Endothelial cell of umbilical vein (primary cell): ENCODE results near the gene IPO13. TPM values are rescaled to one million over a fixed set of nuclear protein-coding genes. Genes with fewer than 3 reads are reported as not detected.

Experiments
- BruUV-seq: library from RNA; stranded (reverse); fragments of 400-500 nt; replicated peaks from 2 replicates; lab custom pipeline; 2021; lab: Mats Ljungman, UMichigan
- CTCF ChIA-PET: fragments of 300-600, 350-600 bp; sonication (Branson Sonifier 250); formaldehyde crosslinking; loops from one replicate; lab custom pipeline; 2021; ENCODE audit warnings: antibody characterized with exemption, inconsistent platforms; lab: Charles Lee
- POLR2A ChIA-PET: fragments of 300-600, 350-600 bp; sonication (Branson Sonifier 250); formaldehyde crosslinking; loops from one replicate; lab custom pipeline; 2021; ENCODE audit warnings: antibody characterized with exemption, inconsistent platforms; lab: Charles Lee
- DNase-seq: peaks from one replicate; pipeline ENCODE4 v3.0.0-alpha.2; 2011; ENCODE audit warnings: low read depth, low spot score
- FAIRE-seq: peaks from 2 replicates; lab custom pipeline; 2011; peaks lifted over from hg19 to GRCh38; lab: Jason Lieb, UNC
- H2AFZ ChIP-seq: 2 replicates; pipeline ENCODE4 v1.6.0; 2012; ENCODE audit warnings: low read depth, low read length, control low read depth, inconsistent platforms
- H3K27ac ChIP-seq: 2 replicates; pipeline ENCODE4 v1.5.1; 2011; ENCODE audit warnings: low read depth, mild to moderate bottlenecking, control low read depth, low read length, moderate library complexity; ENCODE audit not compliant: insufficient read depth
- H3K27me3 ChIP-seq, 2 experiments: 2 replicates each; pipeline versions ENCODE4 v1.6.0 to v1.6.1; 2011; ENCODE audit warnings: low read length in 2 of 2, mixed read lengths in 1 of 2; ENCODE audit not compliant: control insufficient read depth in 2 of 2, insufficient read depth in 2 of 2
- H3K36me3 ChIP-seq, 2 experiments: 2 replicates in 1 of 2; 3 replicates in 1 of 2; pipeline ENCODE4 v1.5.1; 2011; ENCODE audit warnings: low read length in 2 of 2, mild to moderate bottlenecking in 1 of 2, moderate library complexity in 1 of 2; ENCODE audit not compliant: control insufficient read depth in 2 of 2, insufficient read depth in 2 of 2; ENCODE audit errors: extremely low read depth in 1 of 2
- H3K4me1 ChIP-seq: 3 replicates; pipeline ENCODE4 v1.5.1; 2011; ENCODE audit warnings: mild to moderate bottlenecking, low read length; ENCODE audit not compliant: control insufficient read depth, insufficient read depth; ENCODE audit errors: extremely low read depth
- H3K4me2 ChIP-seq: 2 replicates; pipeline ENCODE4 v1.6.1; 2011; ENCODE audit warnings: low read length, control low read depth, mixed read lengths; ENCODE audit not compliant: insufficient read depth
- H3K4me3 ChIP-seq, 3 experiments: fragments of 200-600 bp in 1 of 3; sonication (generic), shearing (Covaris generic) in 1 of 3; replicated peaks in 1 of 3; 2 replicates each; pipeline ENCODE4 v1.5.1; 2011 to 2016; ENCODE audit warnings: control low read depth in 3 of 3, low read length in 3 of 3, mild to moderate bottlenecking in 2 of 3, inconsistent platforms in 1 of 3, low read depth in 1 of 3, moderate library complexity in 1 of 3; ENCODE audit not compliant: insufficient read depth in 1 of 3
- H3K79me2 ChIP-seq: 2 replicates; pipeline ENCODE4 v1.6.0; 2012; ENCODE audit warnings: low read length, inconsistent platforms; ENCODE audit not compliant: control insufficient read depth, insufficient read depth
- H3K9ac ChIP-seq: replicated peaks from 2 replicates; pipeline ENCODE3; 2011; ENCODE audit warnings: low read length, control low read depth; ENCODE audit not compliant: insufficient read depth; ENCODE audit errors: extremely low read depth
- H3K9me1 ChIP-seq: replicated peaks from 3 replicates; pipeline ENCODE4 v1.6.0; 2011; ENCODE audit warnings: mild to moderate bottlenecking, low read length; ENCODE audit not compliant: control insufficient read depth, insufficient read depth; ENCODE audit errors: extremely low read depth
- H3K9me3 ChIP-seq: replicated peaks from 2 replicates; pipeline ENCODE4 v1.5.1; 2012; ENCODE audit warnings: low read length, inconsistent platforms; ENCODE audit not compliant: control insufficient read depth, insufficient read depth
- H4K20me1 ChIP-seq: replicated peaks from 2 replicates; pipeline ENCODE3; 2011; ENCODE audit warnings: mild to moderate bottlenecking, low read length; ENCODE audit not compliant: control insufficient read depth, insufficient read depth; ENCODE audit errors: extremely low read depth
- EZH2 ChIP-seq: IDR thresholded peaks from 2 replicates; pipeline ENCODE4 v1.6.1; 2012; ENCODE audit warnings: borderline replicate concordance, low read depth, mild to moderate bottlenecking, moderate library complexity, low read length, inconsistent platforms; ENCODE audit not compliant: severe bottlenecking
- FOS ChIP-seq: IDR thresholded peaks from 2 replicates; pipeline ENCODE4 v1.6.1; 2011; ENCODE audit warnings: mild to moderate bottlenecking, low read length, moderate library complexity, borderline replicate concordance; ENCODE audit not compliant: insufficient read depth
- GATA2 ChIP-seq: IDR thresholded peaks from 2 replicates; pipeline ENCODE4 v1.7.0; 2011; ENCODE audit warnings: low read depth, mild to moderate bottlenecking, moderate library complexity, mixed read lengths, low read length; ENCODE audit not compliant: insufficient read length, insufficient read depth
- JUN ChIP-seq: IDR thresholded peaks from 2 replicates; pipeline ENCODE4 v1.6.1; 2011; ENCODE audit warnings: borderline replicate concordance, low read depth; ENCODE audit not compliant: insufficient read length, insufficient read depth
- MYC ChIP-seq: IDR thresholded peaks from one replicate; pipeline ENCODE4 v1.6.1; 2011; ENCODE audit warnings: mild to moderate bottlenecking, low read depth, low read length
- POLR2A ChIP-seq: IDR thresholded peaks from 2 replicates; pipeline ENCODE4 v1.6.1; 2012; ENCODE audit warnings: low read depth, mild to moderate bottlenecking, control low read depth, low read length
- POLR2AphosphoS5 ChIP-seq: IDR thresholded peaks from 2 replicates; pipeline ENCODE4 v1.6.1; 2012; ENCODE audit warnings: low read depth, mild to moderate bottlenecking, control low read depth, low read length, moderate library complexity; ENCODE audit not compliant: insufficient read depth
- dilution Hi-C: fragments of 300-500 bp; cut with MboI; formaldehyde crosslinking; loops from one replicate; pipeline ENCODE4 v1.15.0; 2019; ENCODE audit warnings: low sequenced_read_pairs; ENCODE audit not compliant: extremely low pct_ligation_motif_present
- intact Hi-C: fragments of 100-400 bp; cut with micrococcal nuclease; formaldehyde crosslinking; loops from one replicate; pipeline ENCODE4 v1.10.0; 2022
- polyA plus RNA-seq, 4 experiments: library from polyadenylated mRNA; depleted of rRNA in 3 of 4; stranded (reverse) in 3 of 4; unstranded in 1 of 4; fragments of >200 nt; gene quantifications; 2 replicates each; pipeline versions ENCODE4 v1.2.1 to v1.2.3, GENCODE V29; 2011 to 2012; ENCODE audit warnings: missing spikeins in 1 of 4
- total RNA-seq: library from RNA; stranded (reverse); gene quantifications from 2 replicates; pipeline ENCODE4 v1.2.3, GENCODE V29; 2021
- TF ChIP-seq, protein P1 (sequence below), 2 donors: IDR thresholded peaks; 1 replicate in 1 of 2; 2 replicates in 1 of 2; pipeline ENCODE4 v1.5.1; 2011; ENCODE audit warnings: low read length in 2 of 2, mild to moderate bottlenecking in 2 of 2, moderate library complexity in 2 of 2, control low read depth in 1 of 2, inconsistent platforms in 1 of 2, low read depth in 1 of 2; ENCODE audit not compliant: insufficient read depth in 1 of 2; ENCODE audit errors: extremely low read depth in 1 of 2
- TF ChIP-seq, protein P2 (sequence below): IDR thresholded peaks from 2 replicates; pipeline ENCODE4 v1.6.1; 2011; ENCODE audit not compliant: insufficient read depth, insufficient read length

Gene IPO13
- total and polyA plus RNA-seq, 2 donors (not counting 3 experiments of a cell fraction or from before 2014, with no cell fraction given) = 28.9 to 29.3 TPM

DNA sequence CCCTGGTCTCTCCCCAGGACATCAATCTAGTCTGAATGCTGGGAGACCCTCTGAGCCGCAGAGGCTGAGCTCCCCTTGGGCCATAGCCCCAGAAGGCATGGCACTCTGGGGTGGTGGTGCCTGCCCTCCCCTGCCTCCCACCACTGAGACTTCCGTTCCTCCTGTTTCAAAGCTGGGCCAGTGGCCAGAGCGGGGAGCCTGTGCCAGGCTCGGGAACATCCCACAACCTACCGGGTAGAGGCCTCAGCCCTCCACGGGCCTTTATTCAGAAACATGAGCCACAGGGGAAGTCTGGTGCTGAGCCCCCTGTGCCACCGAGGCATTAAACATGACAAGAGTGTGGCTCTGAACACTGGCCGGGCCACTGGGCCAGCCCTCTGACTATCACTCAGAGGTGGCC lies 52.7 kb downstream of the IPO13 start:
- H3K27ac ChIP-seq = no peak overlapping the region
- H3K4me1 ChIP-seq = no peaks in the 10 kb centered on the region
- intact Hi-C loops = no loop called here
- H3K36me3 ChIP-seq = no peaks in the 10 kb centered on the region
- BruUV-seq = no TSS peak
- ChIA-PET CTCF (interaction anchor here (0.9 to 4.5 kb wide), 5 partner anchors 12 to 236 kb away, joined by 3 to 21 read pairs (median 4); no protein-coding TSS in a partner anchor), POLR2A (no interaction called here)
- dilution Hi-C loops = no loop called here
- no peak overlapping the region for H3K4me2 ChIP-seq
- no peak for FAIRE-seq
- H3K9me3 ChIP-seq = no peaks in the 10 kb centered on the region
- H3K4me3 ChIP-seq = no peak overlapping the region
- no peak overlapping the region for H2AFZ ChIP-seq
- no peaks in the 10 kb centered on the region for H3K9me1 ChIP-seq
- H3K9ac ChIP-seq = no peak overlapping the region
- no peak for DNase-seq
- H3K27me3 ChIP-seq = no peaks in the 10 kb centered on the region
- no peaks in the 10 kb centered on the region for H3K79me2 ChIP-seq
- TF ChIP-seq, protein P1, sequence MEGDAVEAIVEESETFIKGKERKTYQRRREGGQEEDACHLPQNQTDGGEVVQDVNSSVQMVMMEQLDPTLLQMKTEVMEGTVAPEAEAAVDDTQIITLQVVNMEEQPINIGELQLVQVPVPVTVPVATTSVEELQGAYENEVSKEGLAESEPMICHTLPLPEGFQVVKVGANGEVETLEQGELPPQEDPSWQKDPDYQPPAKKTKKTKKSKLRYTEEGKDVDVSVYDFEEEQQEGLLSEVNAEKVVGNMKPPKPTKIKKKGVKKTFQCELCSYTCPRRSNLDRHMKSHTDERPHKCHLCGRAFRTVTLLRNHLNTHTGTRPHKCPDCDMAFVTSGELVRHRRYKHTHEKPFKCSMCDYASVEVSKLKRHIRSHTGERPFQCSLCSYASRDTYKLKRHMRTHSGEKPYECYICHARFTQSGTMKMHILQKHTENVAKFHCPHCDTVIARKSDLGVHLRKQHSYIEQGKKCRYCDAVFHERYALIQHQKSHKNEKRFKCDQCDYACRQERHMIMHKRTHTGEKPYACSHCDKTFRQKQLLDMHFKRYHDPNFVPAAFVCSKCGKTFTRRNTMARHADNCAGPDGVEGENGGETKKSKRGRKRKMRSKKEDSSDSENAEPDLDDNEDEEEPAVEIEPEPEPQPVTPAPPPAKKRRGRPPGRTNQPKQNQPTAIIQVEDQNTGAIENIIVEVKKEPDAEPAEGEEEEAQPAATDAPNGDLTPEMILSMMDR (IDR thresholded peaks at IDR 0.05; ENCODE audit: extremely low read depth in 1 of 2, insufficient read depth in 1 of 2, low read depth in 1 of 2, low read length in 2 of 2) = no peak
- no peak for TF ChIP-seq POLR2A
- TF ChIP-seq, protein P2, sequence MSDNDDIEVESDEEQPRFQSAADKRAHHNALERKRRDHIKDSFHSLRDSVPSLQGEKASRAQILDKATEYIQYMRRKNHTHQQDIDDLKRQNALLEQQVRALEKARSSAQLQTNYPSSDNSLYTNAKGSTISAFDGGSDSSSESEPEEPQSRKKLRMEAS = no peak
- TF ChIP-seq POLR2AphosphoS5 = no peak
- TF ChIP-seq EZH2 = no peak
- TF ChIP-seq FOS = no peak
- TF ChIP-seq GATA2 = no peak
- TF ChIP-seq JUN = no peak
- no peak for TF ChIP-seq MYC
- H4K20me1 ChIP-seq = no peaks in the 10 kb centered on the region
